Tibial nerve (tissue), 3 donors: ENCODE data around the gene ST3GAL2.

Experiments
- POLR2A ChIP-seq, 2 donors: fragments of 450-650 bp; IDR thresholded peaks; one replicate each; pipeline ENCODE4 v1.6.1; 2017; ENCODE audit warnings: antibody characterized with exemption in 2 of 2, mild to moderate bottlenecking in 2 of 2, moderate library complexity in 2 of 2
- TF ChIP-seq, protein P1 (sequence below), 5 experiments: fragments of 200-600 bp in 3 of 5; fragments of 450-650 bp in 2 of 5; sonication (generic) in 3 of 5; IDR thresholded peaks; one replicate each; pipeline ENCODE4 v1.5.1; 2016 to 2019; ENCODE audit warnings: antibody characterized with exemption in 5 of 5, mild to moderate bottlenecking in 3 of 5, moderate library complexity in 2 of 5

DNA sequence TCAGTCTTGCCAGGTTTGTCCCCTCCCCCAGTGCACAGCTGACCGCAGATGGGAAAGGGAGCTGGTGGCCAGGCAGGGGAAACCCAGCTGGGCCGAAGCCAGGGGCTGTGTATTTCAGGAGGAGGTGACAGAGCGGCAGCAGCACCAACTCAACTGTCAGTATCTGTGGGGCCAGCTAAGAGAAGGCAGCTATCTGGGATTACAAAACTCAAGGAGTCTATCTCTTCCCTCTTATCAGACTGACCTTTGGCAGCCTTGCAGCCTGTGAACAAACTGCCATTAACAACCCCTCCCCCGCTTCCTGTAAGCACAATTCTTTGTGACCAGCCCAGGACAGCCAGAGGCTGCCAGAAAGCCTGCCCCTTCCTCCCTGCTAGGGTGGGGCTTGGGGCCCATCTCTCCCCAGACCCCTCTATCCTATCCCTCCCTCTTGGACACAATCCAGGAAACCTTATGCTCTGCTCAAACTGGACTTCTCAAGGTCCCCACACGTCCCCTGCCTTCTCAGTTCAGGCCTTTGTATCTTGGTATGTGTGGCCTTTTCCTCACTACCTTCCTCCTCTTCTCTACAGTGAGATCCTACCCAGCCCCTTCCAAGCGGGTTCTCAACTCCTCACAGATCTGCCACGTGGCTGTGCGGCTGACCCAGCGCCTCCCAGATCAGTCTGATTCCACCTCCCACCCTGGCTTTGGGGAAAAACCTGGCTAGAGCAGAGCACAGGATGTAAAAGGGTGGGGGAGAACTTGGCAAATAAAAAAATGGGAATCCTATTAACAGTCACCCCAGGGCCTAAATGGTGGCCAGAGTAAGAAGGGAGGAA lies 10.5 kb downstream of the ST3GAL2 start:
- TF ChIP-seq, protein P1, sequence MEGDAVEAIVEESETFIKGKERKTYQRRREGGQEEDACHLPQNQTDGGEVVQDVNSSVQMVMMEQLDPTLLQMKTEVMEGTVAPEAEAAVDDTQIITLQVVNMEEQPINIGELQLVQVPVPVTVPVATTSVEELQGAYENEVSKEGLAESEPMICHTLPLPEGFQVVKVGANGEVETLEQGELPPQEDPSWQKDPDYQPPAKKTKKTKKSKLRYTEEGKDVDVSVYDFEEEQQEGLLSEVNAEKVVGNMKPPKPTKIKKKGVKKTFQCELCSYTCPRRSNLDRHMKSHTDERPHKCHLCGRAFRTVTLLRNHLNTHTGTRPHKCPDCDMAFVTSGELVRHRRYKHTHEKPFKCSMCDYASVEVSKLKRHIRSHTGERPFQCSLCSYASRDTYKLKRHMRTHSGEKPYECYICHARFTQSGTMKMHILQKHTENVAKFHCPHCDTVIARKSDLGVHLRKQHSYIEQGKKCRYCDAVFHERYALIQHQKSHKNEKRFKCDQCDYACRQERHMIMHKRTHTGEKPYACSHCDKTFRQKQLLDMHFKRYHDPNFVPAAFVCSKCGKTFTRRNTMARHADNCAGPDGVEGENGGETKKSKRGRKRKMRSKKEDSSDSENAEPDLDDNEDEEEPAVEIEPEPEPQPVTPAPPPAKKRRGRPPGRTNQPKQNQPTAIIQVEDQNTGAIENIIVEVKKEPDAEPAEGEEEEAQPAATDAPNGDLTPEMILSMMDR (IDR thresholded peaks at IDR 0.05) = no peak
- TF ChIP-seq POLR2A (IDR thresholded peaks at IDR 0.05) = no peak
